ENCODE data around the gene CSDE1. TPM values are rescaled to one million over a fixed set of nuclear protein-coding genes. Genes with fewer than 3 reads are reported as not detected.

CSDE1 gene
- total RNA-seq, 1 experiment from 2014 or later = 812 TPM

DNA sequence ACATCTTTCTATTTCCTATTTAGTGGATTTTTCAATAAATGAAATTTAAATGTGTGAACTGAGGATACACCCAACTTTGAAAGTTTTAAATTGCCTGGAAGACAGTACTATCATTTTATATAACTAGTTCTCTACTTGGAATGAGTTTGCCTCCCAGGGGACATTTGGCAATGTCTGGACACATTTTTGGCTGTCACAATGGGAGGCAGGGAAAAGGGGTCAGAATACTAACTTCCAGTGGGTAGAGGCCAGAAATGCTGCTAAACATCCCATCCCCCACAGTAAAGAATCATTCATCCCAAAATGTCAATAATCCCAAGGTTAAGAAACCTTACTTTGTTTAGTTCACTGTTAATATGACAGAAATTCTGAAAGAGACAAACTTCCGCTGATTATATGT, 28.0 kb downstream of the CSDE1 start:
- DNase-seq (ENCODE audit: low spot score) = no peak
- intact Hi-C loops (cut with micrococcal nuclease; ENCODE audit: unreplicated experiment) = no loop called here
- peaks cover 98% of the 10 kb centered on the region for H3K36me3 ChIP-seq (ENCODE audit: insufficient read depth, low read length, poor library complexity, severe bottlenecking)
- no peak overlapping the region for H3K4me3 ChIP-seq (ENCODE audit: low read depth, low read length, poor library complexity, severe bottlenecking)
- TF ChIP-seq EZH2 (IDR thresholded peaks at IDR 0.05; ENCODE audit: borderline replicate concordance, low read depth, low read length, poor library complexity, severe bottlenecking) = no peak
- TF ChIP-seq, protein P1, sequence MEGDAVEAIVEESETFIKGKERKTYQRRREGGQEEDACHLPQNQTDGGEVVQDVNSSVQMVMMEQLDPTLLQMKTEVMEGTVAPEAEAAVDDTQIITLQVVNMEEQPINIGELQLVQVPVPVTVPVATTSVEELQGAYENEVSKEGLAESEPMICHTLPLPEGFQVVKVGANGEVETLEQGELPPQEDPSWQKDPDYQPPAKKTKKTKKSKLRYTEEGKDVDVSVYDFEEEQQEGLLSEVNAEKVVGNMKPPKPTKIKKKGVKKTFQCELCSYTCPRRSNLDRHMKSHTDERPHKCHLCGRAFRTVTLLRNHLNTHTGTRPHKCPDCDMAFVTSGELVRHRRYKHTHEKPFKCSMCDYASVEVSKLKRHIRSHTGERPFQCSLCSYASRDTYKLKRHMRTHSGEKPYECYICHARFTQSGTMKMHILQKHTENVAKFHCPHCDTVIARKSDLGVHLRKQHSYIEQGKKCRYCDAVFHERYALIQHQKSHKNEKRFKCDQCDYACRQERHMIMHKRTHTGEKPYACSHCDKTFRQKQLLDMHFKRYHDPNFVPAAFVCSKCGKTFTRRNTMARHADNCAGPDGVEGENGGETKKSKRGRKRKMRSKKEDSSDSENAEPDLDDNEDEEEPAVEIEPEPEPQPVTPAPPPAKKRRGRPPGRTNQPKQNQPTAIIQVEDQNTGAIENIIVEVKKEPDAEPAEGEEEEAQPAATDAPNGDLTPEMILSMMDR (conservative IDR thresholded peaks at IDR 0.05; ENCODE audit: low read depth, low read length) = no peak
- ChIA-PET CTCF (no interaction called here), POLR2A (ENCODE audit: low non-redundant PET) (no interaction called here)
- no peaks in the 10 kb centered on the region for H3K27me3 ChIP-seq (replicated peaks; ENCODE audit: insufficient read depth, low read depth, low read length, poor library complexity)
- H3K4me1 ChIP-seq (ENCODE audit: insufficient read depth, low read length, poor library complexity, severe bottlenecking) = no peaks in the 10 kb centered on the region
- no peaks in the 10 kb centered on the region for H3K9me3 ChIP-seq (ENCODE audit: low read depth, low read length, poor library complexity, severe bottlenecking)
- BruUV-seq (replicated peaks) = TSS peak; percentile 3
- H3K27ac ChIP-seq (ENCODE audit: low read depth, low read length, poor library complexity, severe bottlenecking) = no peak overlapping the region

DNA sequence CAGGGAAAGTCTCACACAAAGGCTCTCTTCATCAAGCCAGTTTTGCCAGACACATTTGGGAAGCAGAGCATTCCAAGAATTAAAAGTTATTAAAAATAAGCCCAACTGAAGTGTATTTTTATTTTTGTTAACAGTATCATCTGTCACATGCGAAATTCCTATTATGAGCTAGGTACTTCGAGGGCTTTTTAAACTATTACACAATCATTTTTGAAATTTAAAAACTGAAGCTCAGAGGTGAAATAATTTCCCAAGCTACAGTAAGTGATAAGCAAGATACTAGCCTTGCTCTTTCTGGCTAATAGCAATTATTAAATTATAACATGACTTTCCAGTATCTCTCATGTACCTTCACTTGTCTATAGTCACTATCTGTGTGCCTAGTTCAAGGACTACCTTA, 29.2 kb downstream of the CSDE1 start:
- intact Hi-C loops (cut with micrococcal nuclease; ENCODE audit: unreplicated experiment) = no loop called here
- POLR2A ChIA-PET (ENCODE audit: low non-redundant PET) = no interaction called here
- CTCF ChIA-PET = no interaction called here

DNA sequence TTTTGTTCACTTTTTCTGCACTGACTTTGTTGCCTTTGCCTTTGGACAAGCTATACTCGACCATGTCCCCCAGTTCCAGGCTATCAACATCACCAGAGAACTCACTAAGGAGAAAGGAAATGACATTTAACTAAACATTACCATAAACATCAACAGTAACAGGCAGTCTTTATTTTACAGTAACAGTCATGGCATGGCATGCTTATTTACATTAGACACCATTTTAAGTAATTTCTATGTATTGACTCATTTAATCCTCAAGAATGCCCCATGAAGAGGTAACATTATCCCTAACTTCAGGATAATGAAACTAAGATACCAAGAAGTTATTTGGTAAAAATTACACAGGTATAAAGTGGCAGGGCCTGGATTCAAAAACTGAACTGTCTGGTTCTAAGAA, 32.6 kb downstream of the CSDE1 start:
- Histone ChIP-seq H3K27ac (ENCODE audit: low read depth, low read length, poor library complexity, severe bottlenecking) (no peak overlapping the region), H3K4me3 (ENCODE audit: low read depth, low read length, poor library complexity, severe bottlenecking) (no peak overlapping the region), H3K27me3 (replicated peaks; ENCODE audit: insufficient read depth, low read depth, low read length, poor library complexity) (no peaks in the 10 kb centered on the region), H3K4me1 (ENCODE audit: insufficient read depth, low read length, poor library complexity, severe bottlenecking) (no peaks in the 10 kb centered on the region), H3K9me3 (ENCODE audit: low read depth, low read length, poor library complexity, severe bottlenecking) (no peaks in the 10 kb centered on the region), H3K36me3 (ENCODE audit: insufficient read depth, low read length, poor library complexity, severe bottlenecking) (peaks cover 98% of the 10 kb centered on the region)
- POLR2A ChIA-PET (ENCODE audit: low non-redundant PET) = no interaction called here
- no peak for TF ChIP-seq EZH2 (IDR thresholded peaks at IDR 0.05; ENCODE audit: borderline replicate concordance, low read depth, low read length, poor library complexity, severe bottlenecking)
- TF ChIP-seq, protein P1 (conservative IDR thresholded peaks at IDR 0.05; ENCODE audit: low read depth, low read length) = no peak
- CTCF ChIA-PET = no interaction called here
- no peak for DNase-seq (ENCODE audit: low spot score)
- intact Hi-C loops (cut with micrococcal nuclease; ENCODE audit: unreplicated experiment) = no loop called here
- no TSS peak for BruUV-seq (replicated peaks)

More for the DNA sequence above, 29.2 kb downstream of the CSDE1 start:
- Histone ChIP-seq H3K9me3 (ENCODE audit: low read depth, low read length, poor library complexity, severe bottlenecking) (no peaks in the 10 kb centered on the region), H3K27me3 (replicated peaks; ENCODE audit: insufficient read depth, low read depth, low read length, poor library complexity) (no peaks in the 10 kb centered on the region), H3K4me1 (ENCODE audit: insufficient read depth, low read length, poor library complexity, severe bottlenecking) (no peaks in the 10 kb centered on the region), H3K4me3 (ENCODE audit: low read depth, low read length, poor library complexity, severe bottlenecking) (no peak overlapping the region), H3K27ac (ENCODE audit: low read depth, low read length, poor library complexity, severe bottlenecking) (no peak overlapping the region), H3K36me3 (ENCODE audit: insufficient read depth, low read length, poor library complexity, severe bottlenecking) (peaks cover 98% of the 10 kb centered on the region)
- DNase-seq (ENCODE audit: low spot score) = no peak
- TF ChIP-seq, protein P1 (conservative IDR thresholded peaks at IDR 0.05; ENCODE audit: low read depth, low read length) = no peak
- no peak for TF ChIP-seq EZH2 (IDR thresholded peaks at IDR 0.05; ENCODE audit: borderline replicate concordance, low read depth, low read length, poor library complexity, severe bottlenecking)
- no TSS peak for BruUV-seq (replicated peaks)

Measured in A673 (cell line).